GM19397 (cell line): ENCODE results near the gene SHISAL1.

Source experiments
- ATAC-seq: cut with Tn5 transposase; IDR thresholded peaks from one replicate; pipeline ENCODE4 v1.9.1; 2021; ENCODE audit warnings: mild to moderate bottlenecking, moderate library complexity; ENCODE audit not compliant: unreplicated experiment

SHISAL1 gene

GRCh38 chr22:44197271-44197670 is 115.5 kb downstream of the SHISAL1 start:
- no peak for ATAC-seq

DNA sequence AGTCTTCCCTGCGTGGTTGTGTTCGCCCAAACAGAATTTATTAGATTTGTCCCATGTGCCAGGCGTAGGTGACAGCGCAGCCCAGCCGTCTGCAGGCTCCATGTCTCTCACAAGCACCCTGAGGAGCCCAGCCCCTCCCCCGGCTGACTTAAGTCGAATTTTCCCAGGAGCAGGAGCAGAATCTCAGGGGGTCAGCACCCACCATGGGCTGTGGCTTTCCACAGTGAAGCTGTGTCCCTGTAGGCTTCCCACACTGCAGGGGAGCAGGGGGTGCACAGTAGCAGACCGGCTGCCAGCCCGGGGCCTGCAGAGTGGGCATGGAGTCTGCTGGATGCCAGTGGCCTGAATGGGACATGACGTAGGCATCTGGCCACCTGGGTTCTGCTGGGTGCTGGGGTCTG is 116.0 kb downstream of the SHISAL1 start:
- ATAC-seq = no peak

DNA sequence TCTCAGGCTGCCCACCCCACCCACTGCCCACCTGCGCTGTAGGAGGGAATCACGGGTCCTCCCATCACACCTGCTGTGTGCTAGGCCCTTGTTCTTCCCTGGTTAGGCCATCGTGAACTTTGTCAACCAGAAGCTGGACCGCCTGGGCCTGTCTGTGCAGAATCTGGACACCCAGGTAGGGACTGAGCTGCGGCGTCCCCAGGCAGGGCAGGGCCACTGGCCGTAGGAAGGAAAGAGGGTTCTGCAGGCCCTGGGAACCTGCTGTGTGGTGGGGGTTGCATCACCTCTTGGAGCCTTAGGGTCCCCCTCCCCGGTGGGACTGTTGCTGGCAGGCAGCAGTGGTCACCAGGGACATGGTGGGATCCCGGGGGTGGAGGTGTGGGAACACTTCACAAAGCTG is 116.5 kb downstream of the SHISAL1 start:
- ATAC-seq = no peak

GRCh38 chr22:44195189-44195871 is 117.4 kb downstream of the SHISAL1 start:
- ATAC-seq = no peak

GRCh38 chr22:44194569-44194968 is 118.2 kb downstream of the SHISAL1 start:
- no peak for ATAC-seq
